ENCODE measurements around the gene HSD3B7.

HSD3B7 gene

GRCh38 chr16:30967795-30968194 is 17.2 kb upstream of the HSD3B7 start:
- Histone ChIP-seq H3K4me1 (ENCODE audit: low read length) (no peaks in the 10 kb centered on the region), H3K27ac (ENCODE audit: low read length) (no peak overlapping the region), H3K9ac (ENCODE audit: low read length) (no peak overlapping the region), H3K9me2 (replicated peaks; ENCODE audit: insufficient read depth, low read length) (no peaks in the 10 kb centered on the region), H3K36me3 (replicated peaks; ENCODE audit: insufficient read depth, low read length) (no peaks in the 10 kb centered on the region), H3K4me2 (ENCODE audit: low read depth, low read length) (no peak overlapping the region), H3K27me3 (replicated peaks; ENCODE audit: insufficient read depth, low read length) (no peaks in the 10 kb centered on the region), H3K79me2 (ENCODE audit: low read length) (no peaks in the 10 kb centered on the region; the same call in 1 of the 2 replicates), H3K9me3 (replicated peaks; ENCODE audit: insufficient read depth, low read length) (no peaks in the 10 kb centered on the region), H3F3A (ENCODE audit: insufficient read depth, low read length) (no peaks in the 10 kb centered on the region), H4K20me1 (ENCODE audit: insufficient read depth, low read length) (no peaks in the 10 kb centered on the region), H2AFZ (ENCODE audit: low read length) (no peak overlapping the region), H3K4me3 (ENCODE audit: low read length) (no peak overlapping the region)
- DNase-seq, result no peak
- TF ChIP-seq, protein P1, sequence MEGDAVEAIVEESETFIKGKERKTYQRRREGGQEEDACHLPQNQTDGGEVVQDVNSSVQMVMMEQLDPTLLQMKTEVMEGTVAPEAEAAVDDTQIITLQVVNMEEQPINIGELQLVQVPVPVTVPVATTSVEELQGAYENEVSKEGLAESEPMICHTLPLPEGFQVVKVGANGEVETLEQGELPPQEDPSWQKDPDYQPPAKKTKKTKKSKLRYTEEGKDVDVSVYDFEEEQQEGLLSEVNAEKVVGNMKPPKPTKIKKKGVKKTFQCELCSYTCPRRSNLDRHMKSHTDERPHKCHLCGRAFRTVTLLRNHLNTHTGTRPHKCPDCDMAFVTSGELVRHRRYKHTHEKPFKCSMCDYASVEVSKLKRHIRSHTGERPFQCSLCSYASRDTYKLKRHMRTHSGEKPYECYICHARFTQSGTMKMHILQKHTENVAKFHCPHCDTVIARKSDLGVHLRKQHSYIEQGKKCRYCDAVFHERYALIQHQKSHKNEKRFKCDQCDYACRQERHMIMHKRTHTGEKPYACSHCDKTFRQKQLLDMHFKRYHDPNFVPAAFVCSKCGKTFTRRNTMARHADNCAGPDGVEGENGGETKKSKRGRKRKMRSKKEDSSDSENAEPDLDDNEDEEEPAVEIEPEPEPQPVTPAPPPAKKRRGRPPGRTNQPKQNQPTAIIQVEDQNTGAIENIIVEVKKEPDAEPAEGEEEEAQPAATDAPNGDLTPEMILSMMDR (IDR thresholded peaks at IDR 0.05; ENCODE audit: low read length), result no peak
- TF ChIP-seq EZH2 (optimal IDR thresholded peaks at IDR 0.05; ENCODE audit: low read depth, low read length), result no peak
- TF ChIP-seq EZH2phosphoT487 (IDR thresholded peaks at IDR 0.05; ENCODE audit: low read length), result no peak

- no peak overlapping the region for H3K27ac ChIP-seq (ENCODE audit: low read length)
- H3K4me1 ChIP-seq (ENCODE audit: low read length), result no peaks in the 10 kb centered on the region
- no peaks in the 10 kb centered on the region; the same call in 1 of the 2 replicates for H3K79me2 ChIP-seq (ENCODE audit: low read length)
- no peaks in the 10 kb centered on the region for H3K9me3 ChIP-seq (replicated peaks; ENCODE audit: insufficient read depth, low read length)
- H3K9me2 ChIP-seq (replicated peaks; ENCODE audit: insufficient read depth, low read length), result no peaks in the 10 kb centered on the region
- H3K36me3 ChIP-seq (replicated peaks; ENCODE audit: insufficient read depth, low read length), result no peaks in the 10 kb centered on the region
- no peaks in the 10 kb centered on the region for H3K27me3 ChIP-seq (replicated peaks; ENCODE audit: insufficient read depth, low read length)
- H3K9ac ChIP-seq (ENCODE audit: low read length), result no peak overlapping the region
- DNase-seq, result no peak
- H2AFZ ChIP-seq (ENCODE audit: low read length), result no peak overlapping the region
- H3F3A ChIP-seq (ENCODE audit: insufficient read depth, low read length), result no peaks in the 10 kb centered on the region
- H3K4me2 ChIP-seq (ENCODE audit: low read depth, low read length), result no peak overlapping the region
- TF ChIP-seq EZH2 (optimal IDR thresholded peaks at IDR 0.05; ENCODE audit: low read depth, low read length) (no peak), EZH2phosphoT487 (IDR thresholded peaks at IDR 0.05; ENCODE audit: low read length) (no peak)
- TF ChIP-seq, protein P1 (IDR thresholded peaks at IDR 0.05; ENCODE audit: low read length), result no peak
- no peak overlapping the region for H3K4me3 ChIP-seq (ENCODE audit: low read length)
- H4K20me1 ChIP-seq (ENCODE audit: insufficient read depth, low read length), result no peaks in the 10 kb centered on the region
Observed at GRCh38 chr16:30969246-30969842, 15.7 kb upstream of the HSD3B7 start.

GRCh38 chr16:30971298-30971697 is 13.7 kb upstream of the HSD3B7 start:
- Histone ChIP-seq H4K20me1 (ENCODE audit: insufficient read depth, low read length) (no peaks in the 10 kb centered on the region), H2AFZ (ENCODE audit: low read length) (no peak overlapping the region), H3K4me2 (ENCODE audit: low read depth, low read length) (no peak overlapping the region), H3K36me3 (replicated peaks; ENCODE audit: insufficient read depth, low read length) (no peaks in the 10 kb centered on the region), H3K79me2 (ENCODE audit: low read length) (no peaks in the 10 kb centered on the region; the same call in 1 of the 2 replicates), H3K9me3 (replicated peaks; ENCODE audit: insufficient read depth, low read length) (no peaks in the 10 kb centered on the region), H3K27ac (ENCODE audit: low read length) (no peak overlapping the region), H3K9me2 (replicated peaks; ENCODE audit: insufficient read depth, low read length) (no peaks in the 10 kb centered on the region), H3K4me3 (ENCODE audit: low read length) (no peak overlapping the region), H3K27me3 (replicated peaks; ENCODE audit: insufficient read depth, low read length) (no peaks in the 10 kb centered on the region), H3K4me1 (ENCODE audit: low read length) (no peaks in the 10 kb centered on the region), H3F3A (ENCODE audit: insufficient read depth, low read length) (no peaks in the 10 kb centered on the region), H3K9ac (ENCODE audit: low read length) (no peak overlapping the region)
- DNase-seq, result no peak
- TF ChIP-seq EZH2phosphoT487 (IDR thresholded peaks at IDR 0.05; ENCODE audit: low read length) (no peak), EZH2 (optimal IDR thresholded peaks at IDR 0.05; ENCODE audit: low read depth, low read length) (no peak)
- TF ChIP-seq, protein P1 (IDR thresholded peaks at IDR 0.05; ENCODE audit: low read length), result no peak

Measured in MM.1S (cell line).